D721Med (cell line): Measurements from ENCODE around the gene AP2A2.

Source experiments
- DNase-seq: peaks from one replicate; pipeline ENCODE4 v3.0.0; 2011; ENCODE audit warnings: low spot score; ENCODE audit not compliant: insufficient read length
- FAIRE-seq: peaks from 2 replicates; lab custom pipeline; 2011; peaks lifted over from hg19 to GRCh38; lab: Jason Lieb, UNC
- CTCF ChIP-seq: IDR thresholded peaks from 2 replicates; pipeline ENCODE4 v1.5.1; 2012; ENCODE audit warnings: mild to moderate bottlenecking, control low read depth; ENCODE audit not compliant: insufficient read depth; ENCODE audit errors: missing control alignments

The AP2A2 gene

GRCh38 chr11:997907-998306, 72.2 kb downstream of the AP2A2 start:
- FAIRE-seq: no peak
- no peak for TF ChIP-seq CTCF
- no peak for DNase-seq

GRCh38 chr11:999009-999408, 73.3 kb downstream of the AP2A2 start:
- DNase-seq: no peak
- no peak for TF ChIP-seq CTCF
- FAIRE-seq: no peak

GRCh38 chr11:1000357-1001278, 74.9 kb downstream of the AP2A2 start:
- TF ChIP-seq CTCF: no peak
- FAIRE-seq: no peak
- DNase-seq: no peak

- no peak for DNase-seq
- no peak for TF ChIP-seq CTCF
- FAIRE-seq: no peak
Measured at GRCh38 chr11:1001617-1002405, 76.1 kb downstream of the AP2A2 start.

- no peak for TF ChIP-seq CTCF
- DNase-seq (no peak), FAIRE-seq (no peak)
Measured at GRCh38 chr11:1002406-1002984, 76.8 kb downstream of the AP2A2 start.

- no peak for TF ChIP-seq CTCF
- FAIRE-seq: no peak
- no peak for DNase-seq
Measured at GRCh38 chr11:1003159-1003558, 77.5 kb downstream of the AP2A2 start.
